Measurements from ENCODE around the gene CNN2.

DNA sequence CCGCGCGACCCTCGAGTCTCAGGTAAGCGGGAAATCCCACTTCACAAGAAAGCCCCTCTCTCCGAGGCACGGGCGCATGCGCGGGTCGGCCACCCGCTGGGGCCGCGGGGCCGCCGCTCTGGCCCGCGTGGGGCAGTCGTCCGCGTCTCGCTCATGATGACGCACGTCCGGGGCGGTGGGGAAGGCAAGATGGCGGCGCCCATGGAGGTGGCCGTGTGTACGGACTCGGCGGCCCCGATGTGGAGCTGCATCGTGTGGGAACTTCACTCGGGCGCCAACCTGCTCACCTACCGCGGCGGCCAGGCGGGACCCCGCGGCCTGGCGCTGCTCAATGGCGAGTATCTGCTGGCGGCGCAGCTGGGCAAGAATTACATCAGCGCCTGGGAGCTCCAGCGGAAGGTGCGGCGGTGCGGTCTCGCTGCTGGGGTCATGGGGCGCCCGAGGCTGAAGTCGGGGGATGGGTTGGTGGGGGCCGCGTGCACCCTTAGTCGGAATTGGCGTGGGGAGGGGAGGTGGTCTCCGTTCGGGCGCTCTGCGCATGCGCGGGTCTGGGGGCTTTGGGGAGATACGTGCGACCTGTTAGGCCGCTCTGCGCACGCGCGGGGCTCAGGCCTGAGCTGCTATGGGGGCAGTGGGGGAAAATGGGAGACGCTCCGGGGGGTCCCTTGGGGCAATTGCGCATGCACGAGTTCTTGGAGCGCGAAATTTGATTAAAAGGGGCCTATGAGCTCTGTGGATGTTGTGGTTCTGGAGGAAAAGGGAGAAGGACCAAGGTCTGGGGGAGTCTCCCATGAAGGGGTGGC lies 42.0 kb upstream of the CNN2 start, which contains the start of gene WDR18:
- TF ChIP-seq, protein P1, sequence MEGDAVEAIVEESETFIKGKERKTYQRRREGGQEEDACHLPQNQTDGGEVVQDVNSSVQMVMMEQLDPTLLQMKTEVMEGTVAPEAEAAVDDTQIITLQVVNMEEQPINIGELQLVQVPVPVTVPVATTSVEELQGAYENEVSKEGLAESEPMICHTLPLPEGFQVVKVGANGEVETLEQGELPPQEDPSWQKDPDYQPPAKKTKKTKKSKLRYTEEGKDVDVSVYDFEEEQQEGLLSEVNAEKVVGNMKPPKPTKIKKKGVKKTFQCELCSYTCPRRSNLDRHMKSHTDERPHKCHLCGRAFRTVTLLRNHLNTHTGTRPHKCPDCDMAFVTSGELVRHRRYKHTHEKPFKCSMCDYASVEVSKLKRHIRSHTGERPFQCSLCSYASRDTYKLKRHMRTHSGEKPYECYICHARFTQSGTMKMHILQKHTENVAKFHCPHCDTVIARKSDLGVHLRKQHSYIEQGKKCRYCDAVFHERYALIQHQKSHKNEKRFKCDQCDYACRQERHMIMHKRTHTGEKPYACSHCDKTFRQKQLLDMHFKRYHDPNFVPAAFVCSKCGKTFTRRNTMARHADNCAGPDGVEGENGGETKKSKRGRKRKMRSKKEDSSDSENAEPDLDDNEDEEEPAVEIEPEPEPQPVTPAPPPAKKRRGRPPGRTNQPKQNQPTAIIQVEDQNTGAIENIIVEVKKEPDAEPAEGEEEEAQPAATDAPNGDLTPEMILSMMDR (IDR thresholded peaks at IDR 0.05; ENCODE audit: low read length), result 0 out of 2 replicates have a peak, but pooled peaks have one; percentile 17
- TF ChIP-seq EZH2 (optimal IDR thresholded peaks at IDR 0.05; ENCODE audit: low read depth, low read length), result no peak

All from MM.1S (cell line).